ENCODE results near the gene SHROOM2.

The SHROOM2 gene

DNA sequence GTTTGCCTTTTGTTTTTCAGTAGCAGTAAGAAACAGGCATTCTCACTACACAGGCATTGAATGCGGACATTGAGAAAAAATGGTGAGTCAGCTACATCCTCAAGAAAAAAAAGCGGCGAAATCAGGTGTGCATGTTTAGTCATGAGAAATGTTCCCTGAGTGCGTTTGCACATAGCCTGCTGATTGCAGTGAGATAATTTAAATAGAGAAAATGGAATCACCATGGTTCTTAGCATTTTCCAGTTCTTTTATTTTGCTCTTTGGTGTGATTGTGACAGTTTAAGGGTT is 126.9 kb downstream of the SHROOM2 start:
- DNase-seq (ENCODE audit: low read depth) = no peak
- no peak overlapping the region for H3K4me3 ChIP-seq (ENCODE audit: low read depth, low read length)

- H3K4me3 ChIP-seq (ENCODE audit: low read depth, low read length) = no peak overlapping the region
- no peak for DNase-seq (ENCODE audit: low read depth)
Observed at GRCh38 chrX:9917861-9918260, 131.6 kb downstream of the SHROOM2 start.

GRCh38 chrX:9919632-9920172 is 133.5 kb downstream of the SHROOM2 start:
- DNase-seq (ENCODE audit: low read depth) = no peak
- no peak overlapping the region for H3K4me3 ChIP-seq (ENCODE audit: low read depth, low read length)

GRCh38 chrX:9921407-9921806 is 135.2 kb downstream of the SHROOM2 start:
- H3K4me3 ChIP-seq (ENCODE audit: low read depth, low read length) = no peak overlapping the region
- no peak for DNase-seq (ENCODE audit: low read depth)

DNA sequence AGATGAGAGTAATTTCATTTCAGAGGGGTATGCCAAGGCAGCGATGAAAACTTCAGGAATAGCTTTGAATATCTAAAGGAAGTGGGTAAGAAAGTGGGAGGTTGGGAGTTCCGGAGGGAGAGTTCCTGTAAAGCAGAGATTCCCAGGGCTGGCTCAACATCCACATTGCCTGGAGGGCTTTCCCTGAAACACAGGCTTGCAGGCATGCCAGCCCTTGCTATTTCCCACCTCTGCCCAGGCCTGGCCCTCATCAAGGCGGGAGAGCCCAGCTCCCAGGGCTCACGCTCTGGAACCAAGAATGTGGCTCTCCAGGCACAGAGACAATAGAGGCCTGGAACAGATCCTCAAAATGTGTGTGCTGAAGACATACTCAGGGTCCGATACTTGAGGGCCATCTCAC is 137.1 kb downstream of the SHROOM2 start:
- no peak for DNase-seq (ENCODE audit: low read depth)
- H3K4me3 ChIP-seq (ENCODE audit: low read depth, low read length) = no peak overlapping the region

DNA sequence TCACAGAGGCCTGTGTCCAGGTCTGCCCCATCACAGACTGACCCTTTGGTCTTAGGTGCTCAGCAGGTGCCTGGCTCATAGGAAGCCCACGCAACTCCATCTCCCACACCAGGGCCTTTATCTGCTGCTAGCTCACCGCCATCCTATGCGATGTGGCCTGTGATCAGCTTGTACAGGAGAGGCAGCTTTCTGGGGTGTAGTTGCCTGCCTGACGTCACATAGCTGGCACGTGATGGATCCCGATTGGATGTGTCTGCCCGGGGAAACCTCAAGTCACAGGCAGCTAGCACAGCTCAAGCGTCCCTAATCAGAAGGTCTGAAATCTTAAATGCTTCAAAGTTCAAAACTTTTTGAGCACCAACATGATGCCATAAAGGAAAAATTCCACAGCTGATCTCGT is 139.8 kb downstream of the SHROOM2 start:
- H3K4me3 ChIP-seq (ENCODE audit: low read depth, low read length) = no peak overlapping the region
- no peak for DNase-seq (ENCODE audit: low read depth)

DNA sequence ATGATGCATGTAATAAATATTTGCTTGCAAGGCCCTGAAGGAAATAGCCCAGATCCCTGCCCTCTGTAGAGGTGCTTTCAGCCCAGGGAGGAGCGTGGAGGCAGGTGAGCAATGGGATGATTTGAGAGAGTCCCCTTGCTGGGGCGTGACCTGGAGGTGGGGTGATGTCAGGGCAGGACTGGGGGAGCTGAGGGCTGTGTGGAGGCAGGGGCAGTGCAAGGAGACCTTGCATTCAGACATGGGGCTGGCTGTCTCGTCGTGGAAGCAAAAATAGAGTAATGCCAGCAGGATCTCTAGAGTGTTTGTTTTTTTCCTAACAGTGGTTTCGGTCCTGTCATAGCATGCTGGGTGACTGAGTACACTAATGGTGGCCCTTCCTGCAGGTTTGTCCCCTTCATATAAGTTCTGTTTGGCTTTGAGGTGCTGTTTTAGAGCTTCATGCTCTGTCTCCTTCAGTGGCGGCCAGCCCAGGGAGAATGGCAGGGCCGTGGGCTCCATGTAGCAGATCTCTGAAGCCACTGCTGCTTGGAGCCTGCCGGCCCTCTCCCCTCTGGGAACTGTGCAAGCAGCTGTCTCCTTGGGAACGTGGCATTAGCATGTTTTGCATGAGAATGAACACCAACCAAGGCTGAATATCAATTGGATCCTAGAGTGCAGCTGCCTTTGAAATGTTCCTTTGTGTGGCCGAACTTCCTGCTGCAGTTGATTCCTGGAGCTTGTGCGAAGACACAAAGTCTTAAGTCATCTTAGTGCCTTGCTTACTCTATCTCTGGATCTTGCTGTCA is 141.7 kb downstream of the SHROOM2 start:
- H3K4me3 ChIP-seq (ENCODE audit: low read depth, low read length) = no peak overlapping the region
- DNase-seq (ENCODE audit: low read depth) = no peak

DNA sequence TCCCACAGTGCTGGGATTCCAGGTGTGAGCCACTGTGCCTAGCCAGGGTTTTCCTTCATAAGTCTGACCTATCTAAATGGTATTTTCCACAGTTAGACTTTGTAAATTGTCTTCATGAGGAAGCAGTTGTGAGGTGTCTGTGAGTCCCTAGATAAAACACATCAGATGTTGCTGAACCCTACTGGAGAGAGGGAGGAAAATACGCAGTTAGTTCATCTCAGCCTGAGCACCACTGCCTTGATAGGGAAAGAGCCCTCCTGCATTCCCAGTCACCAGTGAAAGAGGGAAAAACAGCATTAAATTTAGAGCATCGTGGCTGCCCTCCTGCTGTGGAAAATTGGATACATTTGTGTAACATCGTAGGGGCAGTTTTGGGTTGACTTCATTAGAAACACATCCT is 149.2 kb downstream of the SHROOM2 start:
- no peak overlapping the region for H3K4me3 ChIP-seq (ENCODE audit: low read depth, low read length)
- DNase-seq (ENCODE audit: low read depth) = no peak

GRCh38 chrX:9937761-9938160 is 151.5 kb downstream of the SHROOM2 start:
- no peak overlapping the region for H3K4me3 ChIP-seq (ENCODE audit: low read depth, low read length)
- DNase-seq (ENCODE audit: low read depth) = no peak

DNA sequence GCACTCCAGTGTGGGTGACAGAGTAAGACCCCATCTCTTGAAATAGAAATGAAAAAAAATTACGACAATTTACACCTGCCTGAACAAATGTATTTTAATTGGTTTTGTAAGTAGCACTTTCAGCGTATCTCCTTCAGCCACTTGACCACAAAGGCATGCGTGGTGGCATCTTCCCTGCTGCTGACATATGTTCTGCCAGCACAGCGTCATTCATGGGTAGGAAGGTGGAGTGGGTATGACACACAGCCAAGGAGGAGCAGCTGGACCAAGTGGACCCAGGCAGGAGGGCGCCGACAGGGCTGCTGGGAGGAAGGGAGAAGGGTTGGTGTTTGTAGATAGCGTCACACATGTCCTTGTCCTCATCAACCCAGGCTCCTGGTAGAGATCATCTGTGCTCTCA is 152.3 kb downstream of the SHROOM2 start:
- DNase-seq (ENCODE audit: low read depth) = no peak
- H3K4me3 ChIP-seq (ENCODE audit: low read depth, low read length) = no peak overlapping the region

- H3K4me3 ChIP-seq (ENCODE audit: low read depth, low read length) = no peak overlapping the region
- peak; percentile 39 for DNase-seq (ENCODE audit: low read depth)
Observed at GRCh38 chrX:9940421-9940820, 154.2 kb downstream of the SHROOM2 start.

DNA sequence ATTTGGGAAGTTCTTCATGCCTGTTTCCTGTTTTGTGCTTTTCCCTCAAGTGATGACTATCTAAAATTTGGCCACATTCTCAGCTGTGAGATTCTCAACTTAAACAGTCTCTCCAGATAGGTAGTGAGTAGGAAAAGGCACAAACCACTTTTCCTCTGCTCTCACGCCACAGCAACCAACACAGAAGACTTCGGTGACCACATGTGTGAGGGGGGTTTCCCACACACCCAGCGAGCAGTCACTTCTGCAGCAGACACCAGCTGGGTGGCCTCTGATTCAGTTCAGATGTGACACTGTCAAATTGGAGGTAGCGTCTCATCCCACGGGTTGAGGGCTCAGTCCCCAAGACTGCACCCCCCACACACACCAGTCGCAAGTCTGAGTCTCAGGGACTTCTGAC is 155.9 kb downstream of the SHROOM2 start:
- DNase-seq (ENCODE audit: low read depth) = no peak
- no peak overlapping the region for H3K4me3 ChIP-seq (ENCODE audit: low read depth, low read length)

GRCh38 chrX:9943420-9943819 is 157.2 kb downstream of the SHROOM2 start:
- no peak overlapping the region for H3K4me3 ChIP-seq (ENCODE audit: low read depth, low read length)
- DNase-seq (ENCODE audit: low read depth) = no peak

DNA sequence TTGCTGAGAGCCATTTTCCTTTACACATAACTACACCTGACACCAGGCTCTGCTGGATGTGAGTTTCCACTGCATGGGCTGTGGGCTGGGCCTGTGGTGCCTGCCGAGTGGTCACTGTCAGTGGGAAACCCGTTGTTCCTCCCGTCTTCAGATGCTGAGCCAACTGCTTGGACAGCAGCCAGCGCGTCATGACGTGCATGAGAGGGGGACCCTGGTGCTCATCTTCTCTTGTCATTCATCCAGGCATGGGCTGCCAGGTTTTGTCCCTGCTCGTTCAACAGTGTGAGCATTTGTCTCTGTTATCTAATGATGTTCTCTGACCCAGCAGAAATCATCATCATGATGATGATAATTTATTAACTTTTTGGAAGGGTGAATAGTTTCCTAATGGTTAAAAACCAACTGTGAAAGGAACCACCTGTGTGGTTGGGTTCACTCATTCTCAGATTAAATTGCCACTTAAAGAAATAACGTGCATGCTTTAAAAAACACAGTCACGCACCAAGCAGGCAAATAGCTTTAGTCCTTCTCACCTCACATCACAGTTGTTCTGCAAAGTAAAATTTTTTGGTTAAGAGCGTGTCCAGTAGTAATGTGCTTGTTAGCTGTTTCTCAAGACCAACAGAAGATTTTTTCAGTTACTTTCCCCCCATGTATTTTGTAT is 161.0 kb downstream of the SHROOM2 start:
- no peak for DNase-seq (ENCODE audit: low read depth)

GRCh38 chrX:9948406-9948805 is 162.2 kb downstream of the SHROOM2 start:
- DNase-seq (ENCODE audit: low read depth) = no peak
- no peak overlapping the region for H3K4me3 ChIP-seq (ENCODE audit: low read depth, low read length)

More for the DNA sequence above, 161.0 kb downstream of the SHROOM2 start:
- no peak overlapping the region for H3K4me3 ChIP-seq (ENCODE audit: low read depth, low read length)

- H3K4me3 ChIP-seq (ENCODE audit: low read depth, low read length) = no peak overlapping the region
- no peak for DNase-seq (ENCODE audit: low read depth)
Observed at GRCh38 chrX:9952300-9952699, 166.1 kb downstream of the SHROOM2 start.

DNA sequence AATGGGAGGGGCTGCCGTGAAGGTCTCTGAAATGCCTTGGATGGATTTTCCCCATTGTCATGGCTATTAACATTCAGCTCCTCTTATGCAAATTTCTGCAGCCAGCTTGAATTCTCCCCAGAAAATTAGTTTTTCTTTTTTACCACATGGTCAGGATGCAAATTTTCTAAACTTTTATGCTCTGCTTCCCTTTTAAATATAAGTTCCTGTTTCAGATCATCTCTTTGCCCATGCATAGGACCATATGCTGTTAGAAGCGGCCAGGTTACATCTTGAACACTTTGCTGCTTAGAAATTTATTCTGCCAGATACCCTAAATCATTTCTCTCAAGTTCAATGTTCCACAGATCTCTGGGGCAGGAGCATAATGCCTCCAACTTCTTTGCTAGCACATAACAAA is 167.2 kb downstream of the SHROOM2 start:
- no peak for DNase-seq (ENCODE audit: low read depth)
- H3K4me3 ChIP-seq (ENCODE audit: low read depth, low read length) = no peak overlapping the region

- no peak for DNase-seq (ENCODE audit: low read depth)
Observed at GRCh38 chrX:9955506-9955905, 169.3 kb downstream of the SHROOM2 start.

DNA sequence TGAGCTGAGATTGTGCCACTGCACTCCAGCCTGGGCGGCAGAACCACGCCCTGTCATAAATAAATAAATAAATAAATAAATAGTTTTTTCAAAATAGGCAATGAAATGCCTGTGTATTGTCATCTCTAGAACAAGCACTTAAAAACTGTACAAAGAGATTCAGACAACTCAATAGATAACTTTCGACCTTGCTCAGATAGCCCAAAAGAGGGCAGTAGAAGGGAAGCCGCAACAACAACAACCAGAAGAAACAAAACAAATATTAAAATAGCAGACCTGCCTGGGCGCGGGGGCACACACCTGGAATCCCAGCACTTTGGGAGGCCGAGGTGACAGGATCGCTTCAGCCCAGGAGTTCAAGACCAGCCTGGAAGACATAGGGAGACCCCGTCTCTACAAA is 171.5 kb downstream of the SHROOM2 start:
- no peak for DNase-seq (ENCODE audit: low read depth)

More at GRCh38 chrX:9955506-9955905, 169.3 kb downstream of the SHROOM2 start:
- no peak overlapping the region for H3K4me3 ChIP-seq (ENCODE audit: low read depth, low read length)

DNA sequence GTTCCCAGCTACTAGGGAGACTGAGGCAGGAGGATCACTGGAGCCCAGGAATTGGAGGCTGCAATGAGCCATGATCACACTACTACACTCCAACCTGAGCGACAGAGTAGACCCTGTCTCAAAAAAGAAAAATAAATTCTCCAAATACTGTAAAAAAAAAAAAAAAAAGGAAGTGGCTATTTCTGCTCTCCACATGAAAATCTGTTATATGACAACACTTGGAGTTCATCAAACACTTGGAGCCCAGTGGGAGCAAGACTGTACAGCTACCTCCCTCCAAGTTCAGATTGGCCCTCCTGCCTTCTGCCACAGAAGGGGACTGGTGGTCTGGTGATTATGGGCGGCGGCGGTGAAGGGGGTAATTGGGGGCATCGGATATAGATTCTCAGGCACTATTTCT is 172.0 kb downstream of the SHROOM2 start:
- no peak overlapping the region for H3K4me3 ChIP-seq (ENCODE audit: low read depth, low read length)
- no peak for DNase-seq (ENCODE audit: low read depth)

More for the DNA sequence above, 171.5 kb downstream of the SHROOM2 start:
- H3K4me3 ChIP-seq (ENCODE audit: low read depth, low read length) = no peak overlapping the region

GRCh38 chrX:9961750-9962149 is 175.5 kb downstream of the SHROOM2 start:
- no peak for DNase-seq (ENCODE audit: low read depth)
- H3K4me3 ChIP-seq (ENCODE audit: low read depth, low read length) = no peak overlapping the region

All from skeletal muscle cell (primary cell).